NCI-H446 (cell line): Measurements from ENCODE around the gene CC2D1B.

Experiments used
- DNase-seq, 2 experiments: peaks; one replicate each; lab custom pipeline; 2025; lab: John Stamatoyannopoulos, UW

CC2D1B gene

GRCh38 chr1:52359676-52360594 is 6.1 kb downstream of the CC2D1B start:
- no peak for DNase-seq

- DNase-seq: no peak
Observed at GRCh38 chr1:52358851-52359497, 7.0 kb downstream of the CC2D1B start.

GRCh38 chr1:52357397-52357796 is 8.6 kb downstream of the CC2D1B start:
- no peak for DNase-seq

- DNase-seq: no peak
Observed at GRCh38 chr1:52356818-52357355, 9.1 kb downstream of the CC2D1B start.

GRCh38 chr1:52355847-52356505 is 10.0 kb downstream of the CC2D1B start:
- DNase-seq: no peak

- DNase-seq: no peak
Observed at GRCh38 chr1:52355436-52355835, 10.6 kb downstream of the CC2D1B start.

GRCh38 chr1:52352690-52353089 is 13.3 kb downstream of the CC2D1B start:
- DNase-seq: no peak

GRCh38 chr1:52348704-52349300 is 17.2 kb downstream of the CC2D1B start:
- no peak for DNase-seq

GRCh38 chr1:52346653-52347052 is 19.4 kb downstream of the CC2D1B start:
- DNase-seq: no peak

GRCh38 chr1:52345252-52345651 is 20.8 kb downstream of the CC2D1B start:
- DNase-seq: no peak

- DNase-seq: no peak
Observed at GRCh38 chr1:52343979-52344378, 22.0 kb downstream of the CC2D1B start.

GRCh38 chr1:52341655-52342260 is 24.2 kb downstream of the CC2D1B start:
- no peak for DNase-seq

GRCh38 chr1:52337439-52337838 is 28.6 kb downstream of the CC2D1B start:
- DNase-seq: no peak

- DNase-seq: no peak
Observed at GRCh38 chr1:52334906-52335528, 31.0 kb downstream of the CC2D1B start.

GRCh38 chr1:52332411-52332810 is 33.6 kb downstream of the CC2D1B start:
- no peak for DNase-seq

- no peak for DNase-seq
Observed at GRCh38 chr1:52328615-52329014, 37.4 kb downstream of the CC2D1B start.

- DNase-seq: no peak
Observed at GRCh38 chr1:52325786-52326185, 40.2 kb downstream of the CC2D1B start.

GRCh38 chr1:52323731-52324130 is 42.3 kb downstream of the CC2D1B start:
- DNase-seq: no peak

- DNase-seq: no peak
Observed at GRCh38 chr1:52321061-52321460, 44.9 kb downstream of the CC2D1B start.

- DNase-seq: no peak
Observed at GRCh38 chr1:52306227-52307006, 59.6 kb downstream of the CC2D1B start.
